ENCODE data around the gene HOXB4.

HOXB4 gene

DNA sequence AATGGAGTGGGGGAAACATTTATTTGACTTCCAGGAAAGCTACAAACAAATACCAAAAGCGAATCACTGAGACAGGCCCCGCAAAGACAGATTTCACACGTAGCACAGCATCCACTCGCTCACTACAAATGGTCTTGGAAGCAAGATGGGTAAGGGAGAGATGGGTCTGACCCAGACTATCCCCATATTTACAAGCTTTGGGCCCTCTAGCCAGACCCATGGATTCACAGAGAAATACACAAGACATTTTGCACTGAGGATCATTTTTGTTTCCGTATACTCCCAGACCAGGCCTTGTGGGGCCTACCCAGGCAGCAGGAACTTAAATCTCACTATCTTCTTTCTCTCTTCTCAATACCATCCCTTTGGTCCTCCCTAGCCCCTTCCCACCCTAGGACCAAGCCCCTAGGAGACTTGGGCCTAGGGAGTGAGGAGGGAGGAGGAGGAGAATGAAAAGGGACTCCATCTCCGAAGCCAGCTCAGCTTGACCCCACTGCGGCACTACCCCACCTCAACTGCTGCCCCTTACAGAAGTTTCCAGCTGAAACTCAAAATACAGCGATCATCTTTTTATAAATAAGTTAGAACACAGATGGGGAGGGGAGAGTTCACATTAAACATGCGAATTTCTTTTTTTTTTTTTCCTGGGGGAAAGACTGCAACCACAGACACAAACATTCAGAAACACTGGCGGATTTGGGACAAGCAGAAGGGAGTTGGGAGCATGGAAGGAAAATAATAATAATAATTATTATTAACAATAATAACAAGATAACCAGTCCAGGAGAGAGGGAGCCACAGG, 13.3 kb upstream of the HOXB4 start:
- no peaks in the 10 kb centered on the region for H3F3A ChIP-seq (ENCODE audit: control insufficient read depth, insufficient read depth)
- peaks cover 73% of the 10 kb centered on the region for H3K27me3 ChIP-seq (ENCODE audit: control insufficient read depth, low read length)

DNA sequence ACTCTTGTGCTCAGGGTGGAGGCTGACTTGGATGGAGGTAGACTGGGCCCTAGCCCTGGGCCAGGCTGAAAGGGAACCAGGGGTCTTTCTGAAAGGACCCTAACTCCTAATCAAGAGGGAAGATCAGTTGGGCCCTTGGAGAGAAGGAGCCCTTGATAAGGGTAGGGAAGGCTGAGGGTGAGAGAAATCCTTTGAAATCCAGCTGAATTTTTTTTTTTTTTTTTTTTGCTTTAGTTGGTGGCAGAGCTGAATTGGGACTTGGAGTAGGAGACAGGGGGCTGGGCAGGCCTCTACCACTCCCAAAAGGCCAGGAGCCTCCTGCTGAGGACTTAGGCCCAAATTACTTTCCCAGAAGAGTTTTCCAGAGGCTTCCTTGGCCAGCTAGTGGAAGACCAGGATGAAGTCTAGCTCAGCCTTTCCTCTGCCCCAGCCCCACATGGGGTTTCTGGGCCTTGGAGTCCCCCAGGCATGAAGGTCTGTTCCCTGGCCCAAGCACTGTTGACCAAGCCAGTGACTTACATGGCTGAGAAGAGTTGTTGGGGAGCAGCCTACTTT, 12.5 kb upstream of the HOXB4 start:
- H4K20me1 ChIP-seq (ENCODE audit: control insufficient read depth, insufficient read depth, low read depth, low read length) = peaks cover 4% of the 10 kb centered on the region; the same call in 1 of the 2 replicates
- TF ChIP-seq EZH2phosphoT487 (IDR thresholded peaks at IDR 0.05; ENCODE audit: borderline replicate concordance, low read length) = no peak
- TF ChIP-seq, protein P1, sequence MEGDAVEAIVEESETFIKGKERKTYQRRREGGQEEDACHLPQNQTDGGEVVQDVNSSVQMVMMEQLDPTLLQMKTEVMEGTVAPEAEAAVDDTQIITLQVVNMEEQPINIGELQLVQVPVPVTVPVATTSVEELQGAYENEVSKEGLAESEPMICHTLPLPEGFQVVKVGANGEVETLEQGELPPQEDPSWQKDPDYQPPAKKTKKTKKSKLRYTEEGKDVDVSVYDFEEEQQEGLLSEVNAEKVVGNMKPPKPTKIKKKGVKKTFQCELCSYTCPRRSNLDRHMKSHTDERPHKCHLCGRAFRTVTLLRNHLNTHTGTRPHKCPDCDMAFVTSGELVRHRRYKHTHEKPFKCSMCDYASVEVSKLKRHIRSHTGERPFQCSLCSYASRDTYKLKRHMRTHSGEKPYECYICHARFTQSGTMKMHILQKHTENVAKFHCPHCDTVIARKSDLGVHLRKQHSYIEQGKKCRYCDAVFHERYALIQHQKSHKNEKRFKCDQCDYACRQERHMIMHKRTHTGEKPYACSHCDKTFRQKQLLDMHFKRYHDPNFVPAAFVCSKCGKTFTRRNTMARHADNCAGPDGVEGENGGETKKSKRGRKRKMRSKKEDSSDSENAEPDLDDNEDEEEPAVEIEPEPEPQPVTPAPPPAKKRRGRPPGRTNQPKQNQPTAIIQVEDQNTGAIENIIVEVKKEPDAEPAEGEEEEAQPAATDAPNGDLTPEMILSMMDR (IDR thresholded peaks at IDR 0.05; ENCODE audit: low read depth, low read length, poor library complexity, severe bottlenecking) = no peak
- no peaks in the 10 kb centered on the region for H3K36me3 ChIP-seq (ENCODE audit: control insufficient read depth, low read length)
- no peaks in the 10 kb centered on the region for H3K79me2 ChIP-seq (ENCODE audit: control insufficient read depth, low read length)
- H3K4me3 ChIP-seq (ENCODE audit: low read length) = no peak overlapping the region
- H3K27ac ChIP-seq (ENCODE audit: low read depth, low read length) = no peak overlapping the region
- no peak overlapping the region for H3K4me2 ChIP-seq (ENCODE audit: low read length)
- peaks cover 9% of the 10 kb centered on the region for H3K4me1 ChIP-seq (ENCODE audit: control insufficient read depth, low read length)
- no peaks in the 10 kb centered on the region for H3K9me3 ChIP-seq (ENCODE audit: control insufficient read depth, insufficient read depth, low read length)
- no peaks in the 10 kb centered on the region for H3F3A ChIP-seq (ENCODE audit: control insufficient read depth, insufficient read depth)
- no peaks in the 10 kb centered on the region for H3K9me2 ChIP-seq (replicated peaks; ENCODE audit: control insufficient read depth, low read length)
- H3K27me3 ChIP-seq (ENCODE audit: control insufficient read depth, low read length) = peaks cover 73% of the 10 kb centered on the region

More for the DNA sequence above, 13.3 kb upstream of the HOXB4 start:
- no peaks in the 10 kb centered on the region for H3K36me3 ChIP-seq (ENCODE audit: control insufficient read depth, low read length)
- no peaks in the 10 kb centered on the region for H3K9me3 ChIP-seq (ENCODE audit: control insufficient read depth, insufficient read depth, low read length)
- no peak overlapping the region for H3K4me3 ChIP-seq (ENCODE audit: low read length)
- H3K27ac ChIP-seq (ENCODE audit: low read depth, low read length) = no peak overlapping the region
- no peaks in the 10 kb centered on the region; the same call in 1 of the 2 replicates for H4K20me1 ChIP-seq (ENCODE audit: control insufficient read depth, insufficient read depth, low read depth, low read length)
- TF ChIP-seq, protein P1 (IDR thresholded peaks at IDR 0.05; ENCODE audit: low read depth, low read length, poor library complexity, severe bottlenecking) = no peak
- no peak for TF ChIP-seq EZH2phosphoT487 (IDR thresholded peaks at IDR 0.05; ENCODE audit: borderline replicate concordance, low read length)
- no peaks in the 10 kb centered on the region for H3K9me2 ChIP-seq (replicated peaks; ENCODE audit: control insufficient read depth, low read length)
- H3K79me2 ChIP-seq (ENCODE audit: control insufficient read depth, low read length) = no peaks in the 10 kb centered on the region
- H3K4me2 ChIP-seq (ENCODE audit: low read length) = no peak overlapping the region
- peaks cover 1% of the 10 kb centered on the region for H3K4me1 ChIP-seq (ENCODE audit: control insufficient read depth, low read length)

DNA sequence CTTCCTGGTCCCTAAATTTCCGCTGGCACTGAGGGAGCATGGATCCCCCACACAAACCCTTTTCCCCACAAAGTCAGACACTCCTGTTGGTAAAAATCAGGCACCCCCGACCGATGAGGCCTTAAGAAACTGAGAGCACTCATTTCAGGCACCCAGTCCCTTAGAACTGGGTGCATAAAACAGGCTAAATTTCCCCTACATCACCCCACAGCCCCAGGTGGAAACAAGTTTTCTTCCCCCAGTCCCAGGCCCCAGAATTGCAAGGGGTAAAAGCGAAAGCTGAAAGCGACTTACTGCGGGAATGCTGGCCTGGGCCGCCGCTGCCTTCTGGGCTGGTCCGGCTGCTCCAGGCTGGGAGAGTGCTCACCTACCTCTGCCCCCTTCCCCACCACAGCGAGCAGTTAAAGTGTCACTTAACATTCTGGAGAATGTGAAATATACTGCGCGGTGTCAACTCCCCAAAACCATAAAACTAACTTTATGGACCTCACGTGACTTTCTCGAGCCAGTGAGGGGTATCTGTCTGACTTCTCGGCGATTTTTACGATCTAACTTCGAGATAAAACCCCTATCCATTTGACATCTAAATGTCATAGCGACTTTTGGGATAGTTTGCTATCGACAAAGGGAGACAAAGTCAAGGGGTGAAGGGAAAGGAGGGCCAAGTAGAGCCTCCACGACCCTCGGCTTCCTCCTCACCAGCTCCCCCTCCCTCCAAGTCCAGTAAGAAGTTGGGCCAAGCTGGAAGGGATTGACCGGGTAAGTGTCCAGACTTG, 11.9 kb upstream of the HOXB4 start, which contains the start of gene HOXB3:
TSS of gene HOXB3 (minus strand) at position 411 of the 776 bp plus-strand sequence. CDS start 37,767 bp downstream, outside the sequence.
- Histone ChIP-seq H3K79me2 (ENCODE audit: control insufficient read depth, low read length) (no peaks in the 10 kb centered on the region), H3K36me3 (ENCODE audit: control insufficient read depth, low read length) (no peaks in the 10 kb centered on the region), H3K27me3 (ENCODE audit: control insufficient read depth, low read length) (peaks cover 76% of the 10 kb centered on the region), H3F3A (ENCODE audit: control insufficient read depth, insufficient read depth) (no peaks in the 10 kb centered on the region), H4K20me1 (ENCODE audit: control insufficient read depth, insufficient read depth, low read depth, low read length) (peaks cover 4% of the 10 kb centered on the region; the same call in 1 of the 2 replicates), H3K4me2 (ENCODE audit: low read length) (no peak within 1 kb of the TSS), H3K9me2 (replicated peaks; ENCODE audit: control insufficient read depth, low read length) (no peaks in the 10 kb centered on the region), H3K4me3 (ENCODE audit: low read length) (no peak within 1 kb of the TSS), H3K27ac (ENCODE audit: low read depth, low read length) (no peak within 1 kb of the TSS), H3K4me1 (ENCODE audit: control insufficient read depth, low read length) (peaks cover 14% of the 10 kb centered on the region), H3K9me3 (ENCODE audit: control insufficient read depth, insufficient read depth, low read length) (no peaks in the 10 kb centered on the region)
- no peak; the same call in 1 of the 2 replicates for TF ChIP-seq EZH2phosphoT487 (IDR thresholded peaks at IDR 0.05; ENCODE audit: borderline replicate concordance, low read length)
- TF ChIP-seq, protein P1 (IDR thresholded peaks at IDR 0.05; ENCODE audit: low read depth, low read length, poor library complexity, severe bottlenecking) = no peak
